ENCODE measurements around the gene GRB10.

DNA sequence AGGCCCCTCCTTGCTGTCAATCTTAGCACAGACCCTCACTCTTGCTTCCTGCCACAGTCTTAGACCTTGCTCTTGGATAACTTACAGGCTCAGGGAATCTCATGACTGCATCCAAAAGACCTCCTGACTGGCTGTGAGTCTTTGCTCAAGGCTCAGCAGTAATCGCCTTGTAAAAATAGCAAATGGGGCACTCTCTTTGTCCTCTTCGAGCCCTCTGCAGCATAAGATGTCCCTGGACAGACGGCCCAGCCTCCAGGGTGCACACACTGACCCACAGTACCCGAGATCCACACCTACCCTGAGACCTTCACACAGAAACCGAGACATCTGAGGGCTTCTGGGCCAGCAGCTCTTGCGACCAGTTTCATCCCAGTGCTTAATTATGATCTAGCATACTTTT is 151.6 kb downstream of the GRB10 start:
- TF ChIP-seq POLR2A (IDR thresholded peaks at IDR 0.05) (no peak), CTCF (IDR thresholded peaks at IDR 0.05) (no peak), EP300 (IDR thresholded peaks at IDR 0.05) (no peak)

Measured in ovary (tissue), 3 donors.